ENCODE data around the gene CIB4. TPM values are rescaled to one million over a fixed set of nuclear protein-coding genes. Genes with fewer than 3 reads are reported as not detected.

CIB4 gene
- total RNA-seq, 1 donor from 2014 or later, result not detected

GRCh38 chr2:26631401-26632170 lies 9.6 kb downstream of the CIB4 start:
- Mint-ChIP-seq H3K36me3 (ENCODE audit: low read depth) (peaks cover 2% of the 10 kb centered on the region), H3K9me3 (ENCODE audit: low read depth) (no peaks in the 10 kb centered on the region), H3K27me3 (ENCODE audit: low read depth) (peaks cover 8% of the 10 kb centered on the region), H3K4me3 (ENCODE audit: unreplicated experiment) (no peak overlapping the region), H3K27ac (ENCODE audit: unreplicated experiment) (no peak overlapping the region), H3K4me1 (ENCODE audit: low read depth) (peaks cover 14% of the 10 kb centered on the region)
- peak; percentile 60 for DNase-seq (ENCODE audit: low spot score)
- no peak for TF ChIP-seq CTCF (IDR thresholded peaks at IDR 0.05)

GRCh38 chr2:26630669-26631360 lies 10.4 kb downstream of the CIB4 start:
- peaks cover 3% of the 10 kb centered on the region for H3K9me3 Mint-ChIP-seq (ENCODE audit: low read depth)
- peaks cover 2% of the 10 kb centered on the region for H3K36me3 Mint-ChIP-seq (ENCODE audit: low read depth)
- H3K4me1 Mint-ChIP-seq (ENCODE audit: low read depth), result peaks cover 14% of the 10 kb centered on the region
- peaks cover 8% of the 10 kb centered on the region for H3K27me3 Mint-ChIP-seq (ENCODE audit: low read depth)
- no peak for TF ChIP-seq CTCF (IDR thresholded peaks at IDR 0.05)
- peak; percentile 39 for DNase-seq (ENCODE audit: low spot score)
- H3K27ac Mint-ChIP-seq (ENCODE audit: unreplicated experiment), result peak overlapping the region; percentile 47
- H3K4me3 Mint-ChIP-seq (ENCODE audit: unreplicated experiment), result no peak overlapping the region

- no peak for TF ChIP-seq CTCF (IDR thresholded peaks at IDR 0.05)
- peak; percentile 50 for DNase-seq (ENCODE audit: low spot score)
- H3K36me3 Mint-ChIP-seq (ENCODE audit: low read depth), result peaks cover 2% of the 10 kb centered on the region
- H3K27me3 Mint-ChIP-seq (ENCODE audit: low read depth), result peaks cover 8% of the 10 kb centered on the region
- peaks cover 14% of the 10 kb centered on the region for H3K4me1 Mint-ChIP-seq (ENCODE audit: low read depth)
- H3K4me3 Mint-ChIP-seq (ENCODE audit: unreplicated experiment), result no peak overlapping the region
- peaks cover 3% of the 10 kb centered on the region for H3K9me3 Mint-ChIP-seq (ENCODE audit: low read depth)
- H3K27ac Mint-ChIP-seq (ENCODE audit: unreplicated experiment), result no peak overlapping the region
Observed at GRCh38 chr2:26630235-26630634, 10.9 kb downstream of the CIB4 start.

- peak; percentile 40 for DNase-seq (ENCODE audit: low spot score)
- Mint-ChIP-seq H3K27ac (ENCODE audit: unreplicated experiment) (no peak overlapping the region), H3K27me3 (ENCODE audit: low read depth) (peaks cover 8% of the 10 kb centered on the region), H3K36me3 (ENCODE audit: low read depth) (peaks cover 2% of the 10 kb centered on the region), H3K9me3 (ENCODE audit: low read depth) (peaks cover 3% of the 10 kb centered on the region), H3K4me1 (ENCODE audit: low read depth) (peaks cover 14% of the 10 kb centered on the region), H3K4me3 (ENCODE audit: unreplicated experiment) (no peak overlapping the region)
- TF ChIP-seq CTCF (IDR thresholded peaks at IDR 0.05), result no peak
Observed at GRCh38 chr2:26629751-26630150, 11.4 kb downstream of the CIB4 start.

GRCh38 chr2:26629346-26629630 lies 11.9 kb downstream of the CIB4 start:
- H3K9me3 Mint-ChIP-seq (ENCODE audit: low read depth), result peaks cover 3% of the 10 kb centered on the region
- H3K27me3 Mint-ChIP-seq (ENCODE audit: low read depth), result peaks cover 8% of the 10 kb centered on the region
- H3K4me3 Mint-ChIP-seq (ENCODE audit: unreplicated experiment), result no peak overlapping the region
- DNase-seq (ENCODE audit: low spot score), result peak; percentile 56
- H3K27ac Mint-ChIP-seq (ENCODE audit: unreplicated experiment), result no peak overlapping the region
- peaks cover 2% of the 10 kb centered on the region for H3K36me3 Mint-ChIP-seq (ENCODE audit: low read depth)
- no peak for TF ChIP-seq CTCF (IDR thresholded peaks at IDR 0.05)
- peaks cover 14% of the 10 kb centered on the region for H3K4me1 Mint-ChIP-seq (ENCODE audit: low read depth)
